Activated naive CD8-positive, alpha-beta T cell treated with anti-CD3 and anti-CD28 coated beads, Interleukin-2, amount 10 ng/mL, durations not matched to agents 7 days and 5 days (primary cell): Measurements from ENCODE around the gene PSMA6. TPM values are rescaled to one million over a fixed set of nuclear protein-coding genes. Genes with fewer than 3 reads are reported as not detected.

Experiments
- ATAC-seq: fragments of 150-1000 bp; cut with Tn5 transposase; one replicate; pipeline ENCODE4 v1.10.0; 2021; ENCODE audit warnings: low read depth, moderate library complexity
- POLR2A ChIA-PET: fragments of 350-600 bp; sonication (Branson Sonifier 250); formaldehyde crosslinking; loops from one replicate; lab custom pipeline; 2021; ENCODE audit warnings: antibody characterized with exemption; lab: Charles Lee
- DNase-seq: peaks from one replicate; pipeline ENCODE4 v3.0.0; 2021
- H3K27ac Mint-ChIP-seq: one replicate; pipeline ENCODE4 v1.8.0; 2022; ENCODE audit warnings: mild to moderate bottlenecking, mixed read lengths
- H3K27me3 Mint-ChIP-seq: one replicate; pipeline ENCODE4 v1.8.0; 2022; ENCODE audit warnings: mild to moderate bottlenecking, moderate library complexity, mixed read lengths
- H3K36me3 Mint-ChIP-seq: one replicate; pipeline ENCODE4 v1.8.0; 2021; ENCODE audit warnings: mild to moderate bottlenecking, mixed read lengths
- H3K4me1 Mint-ChIP-seq: one replicate; pipeline ENCODE4 v1.8.0; 2021; ENCODE audit warnings: mixed read lengths
- H3K4me3 Mint-ChIP-seq: one replicate; pipeline ENCODE4 v1.8.0; 2022; ENCODE audit warnings: mild to moderate bottlenecking, moderate library complexity, mixed read lengths
- H3K9me3 Mint-ChIP-seq: one replicate; pipeline ENCODE4 v1.8.0; 2021; ENCODE audit warnings: mixed read lengths
- total RNA-seq, 2 experiments: library from RNA; stranded (reverse); gene quantifications; one replicate each; pipeline ENCODE4 v1.2.3, GENCODE V29; 2021

Gene PSMA6
- total RNA-seq, 2 experiments from 2014 or later = 213 to 221 TPM

GRCh38 chr14:35304812-35305462 lies 12.8 kb downstream of the PSMA6 start:
- Mint-ChIP-seq H3K27me3 (no peaks in the 10 kb centered on the region), H3K9me3 (no peaks in the 10 kb centered on the region), H3K27ac (no peak overlapping the region), H3K4me1 (peaks cover 35% of the 10 kb centered on the region), H3K36me3 (peaks cover 19% of the 10 kb centered on the region), H3K4me3 (no peak overlapping the region)
- POLR2A ChIA-PET = interaction anchor here (0.6 to 2.1 kb wide), 4 partner anchors 13 to 99 kb away, joined by 3 to 11 read pairs (median 6); partner anchors contain the start of genes NFKBIA and PSMA6
- DNase-seq (no peak), ATAC-seq (no peak)

GRCh38 chr14:35305633-35306032 lies 13.5 kb downstream of the PSMA6 start:
- POLR2A ChIA-PET = interaction anchor here (0.6 to 2.2 kb wide), 2 partner anchors 12 to 14 kb away, joined by 3 to 9 read pairs; partner anchors contain the start of gene PSMA6
- H3K27me3 Mint-ChIP-seq = no peaks in the 10 kb centered on the region
- H3K36me3 Mint-ChIP-seq = peaks cover 21% of the 10 kb centered on the region
- H3K4me3 Mint-ChIP-seq = no peak overlapping the region
- ATAC-seq (no peak), DNase-seq (no peak)
- no peaks in the 10 kb centered on the region for H3K9me3 Mint-ChIP-seq
- no peak overlapping the region for H3K27ac Mint-ChIP-seq
- H3K4me1 Mint-ChIP-seq = peaks cover 29% of the 10 kb centered on the region

GRCh38 chr14:35306114-35306513 lies 13.9 kb downstream of the PSMA6 start:
- no peaks in the 10 kb centered on the region for H3K27me3 Mint-ChIP-seq
- DNase-seq = no peak
- H3K4me1 Mint-ChIP-seq = peaks cover 26% of the 10 kb centered on the region
- ATAC-seq = no peak
- H3K9me3 Mint-ChIP-seq = no peaks in the 10 kb centered on the region
- no peak overlapping the region for H3K4me3 Mint-ChIP-seq
- peaks cover 21% of the 10 kb centered on the region for H3K36me3 Mint-ChIP-seq
- H3K27ac Mint-ChIP-seq = no peak overlapping the region
- POLR2A ChIA-PET = interaction anchor here (0.6 to 2.2 kb wide), 4 partner anchors 14 to 98 kb away, joined by 3 to 9 read pairs (median 4); partner anchors contain the start of gene PSMA6

- ATAC-seq (no peak), DNase-seq (no peak)
- peaks cover 27% of the 10 kb centered on the region for H3K36me3 Mint-ChIP-seq
- H3K9me3 Mint-ChIP-seq = no peaks in the 10 kb centered on the region
- no peak overlapping the region for H3K27ac Mint-ChIP-seq
- H3K27me3 Mint-ChIP-seq = no peaks in the 10 kb centered on the region
- H3K4me3 Mint-ChIP-seq = no peak overlapping the region
- POLR2A ChIA-PET = interaction anchor here (0.7 to 1.0 kb wide), 2 partner anchors 12 to 87 kb away, joined by 3 read pairs; partner anchors contain the start of gene NFKBIA
- peaks cover 18% of the 10 kb centered on the region for H3K4me1 Mint-ChIP-seq
Measured at GRCh38 chr14:35317820-35318219, 25.6 kb downstream of the PSMA6 start.

GRCh38 chr14:35319509-35319908 lies 27.3 kb downstream of the PSMA6 start:
- DNase-seq (no peak), ATAC-seq (no peak)
- Mint-ChIP-seq H3K9me3 (no peaks in the 10 kb centered on the region), H3K36me3 (peaks cover 22% of the 10 kb centered on the region), H3K4me3 (no peak overlapping the region), H3K4me1 (peaks cover 15% of the 10 kb centered on the region), H3K27ac (no peak overlapping the region), H3K27me3 (no peaks in the 10 kb centered on the region)
- POLR2A ChIA-PET = interaction anchor here (0.6 kb wide), 2 partner anchors 86 to 398 kb away, joined by 3 read pairs; no protein-coding TSS in a partner anchor

- peaks cover 15% of the 10 kb centered on the region for H3K36me3 Mint-ChIP-seq
- POLR2A ChIA-PET = no interaction called here
Measured at GRCh38 chr14:35320472-35320871, 28.3 kb downstream of the PSMA6 start.

GRCh38 chr14:35326375-35326774 lies 34.2 kb downstream of the PSMA6 start:
- Mint-ChIP-seq H3K9me3 (no peaks in the 10 kb centered on the region), H3K27ac (no peak overlapping the region), H3K4me3 (no peak overlapping the region), H3K4me1 (no peaks in the 10 kb centered on the region), H3K36me3 (no peaks in the 10 kb centered on the region), H3K27me3 (no peaks in the 10 kb centered on the region)
- DNase-seq = no peak
- POLR2A ChIA-PET = interaction anchor here (0.7 kb wide), 1 partner anchor 95 kb away, joined by 5 read pairs; no protein-coding TSS in a partner anchor
- no peak for ATAC-seq

More at GRCh38 chr14:35320472-35320871, 28.3 kb downstream of the PSMA6 start:
- Mint-ChIP-seq H3K4me3 (no peak overlapping the region), H3K4me1 (peaks cover 8% of the 10 kb centered on the region), H3K27ac (peak overlapping the region; percentile 45), H3K9me3 (no peaks in the 10 kb centered on the region), H3K27me3 (no peaks in the 10 kb centered on the region)
- no peak for DNase-seq
- no peak for ATAC-seq

- no peak for DNase-seq
- ATAC-seq = no peak
- peak overlapping the region; percentile 87 for H3K27ac Mint-ChIP-seq
- peaks cover 29% of the 10 kb centered on the region for H3K4me1 Mint-ChIP-seq
- no peaks in the 10 kb centered on the region for H3K27me3 Mint-ChIP-seq
- H3K36me3 Mint-ChIP-seq = no peaks in the 10 kb centered on the region
- no peak overlapping the region for H3K4me3 Mint-ChIP-seq
- POLR2A ChIA-PET = interaction anchor here (0.7 to 2.9 kb wide), 6 partner anchors 10 to 72 kb away, joined by 3 to 71 read pairs (median 4); partner anchors contain the start of gene NFKBIA
- no peaks in the 10 kb centered on the region for H3K9me3 Mint-ChIP-seq
Measured at GRCh38 chr14:35331605-35332516, 39.7 kb downstream of the PSMA6 start.

GRCh38 chr14:35332517-35333263 lies 40.5 kb downstream of the PSMA6 start:
- POLR2A ChIA-PET = interaction anchor here (0.5 to 2.9 kb wide), 17 partner anchors 9 to 211 kb away, joined by 3 to 71 read pairs (median 3); partner anchors contain the start of genes NFKBIA, PPP2R3C, PRORP and PSMA6
- H3K27ac Mint-ChIP-seq = peak overlapping the region; percentile 87
- peaks cover 32% of the 10 kb centered on the region for H3K4me1 Mint-ChIP-seq
- ATAC-seq (peak; percentile 84), DNase-seq (peak; percentile 60)
- H3K9me3 Mint-ChIP-seq = no peaks in the 10 kb centered on the region
- H3K36me3 Mint-ChIP-seq = no peaks in the 10 kb centered on the region
- H3K27me3 Mint-ChIP-seq = no peaks in the 10 kb centered on the region
- peak overlapping the region; percentile 79 for H3K4me3 Mint-ChIP-seq

- Mint-ChIP-seq H3K4me3 (peak overlapping the region; percentile 79), H3K9me3 (no peaks in the 10 kb centered on the region), H3K36me3 (no peaks in the 10 kb centered on the region), H3K27ac (peak overlapping the region; percentile 87), H3K27me3 (no peaks in the 10 kb centered on the region), H3K4me1 (peaks cover 32% of the 10 kb centered on the region)
- DNase-seq (no peak), ATAC-seq (peak; percentile 8)
- POLR2A ChIA-PET = interaction anchor here (0.5 to 2.9 kb wide), 17 partner anchors 9 to 211 kb away, joined by 3 to 71 read pairs (median 3); partner anchors contain the start of genes NFKBIA, PPP2R3C, PRORP and PSMA6
Measured at GRCh38 chr14:35333264-35333730, 41.1 kb downstream of the PSMA6 start.

- peak overlapping the region; percentile 87 for H3K27ac Mint-ChIP-seq
- DNase-seq = no peak
- peak overlapping the region; percentile 39 for H3K4me3 Mint-ChIP-seq
- H3K27me3 Mint-ChIP-seq = no peaks in the 10 kb centered on the region
- ATAC-seq = peak; percentile 40
- no peaks in the 10 kb centered on the region for H3K36me3 Mint-ChIP-seq
- no peaks in the 10 kb centered on the region for H3K9me3 Mint-ChIP-seq
- POLR2A ChIA-PET = interaction anchor here (0.7 to 2.9 kb wide), 13 partner anchors 10 to 102 kb away, joined by 3 to 71 read pairs (median 4); partner anchors contain the start of genes NFKBIA and PSMA6
- H3K4me1 Mint-ChIP-seq = peaks cover 32% of the 10 kb centered on the region
Measured at GRCh38 chr14:35333797-35334743, 41.9 kb downstream of the PSMA6 start.
